OCI-M2 (cell line): ENCODE data around the gene RASEF.

ENCODE experiments used
- DNase-seq: peaks from one replicate; lab custom pipeline; 2025; ENCODE audit not compliant: unreplicated experiment; lab: John Stamatoyannopoulos, UW

The RASEF gene

DNA sequence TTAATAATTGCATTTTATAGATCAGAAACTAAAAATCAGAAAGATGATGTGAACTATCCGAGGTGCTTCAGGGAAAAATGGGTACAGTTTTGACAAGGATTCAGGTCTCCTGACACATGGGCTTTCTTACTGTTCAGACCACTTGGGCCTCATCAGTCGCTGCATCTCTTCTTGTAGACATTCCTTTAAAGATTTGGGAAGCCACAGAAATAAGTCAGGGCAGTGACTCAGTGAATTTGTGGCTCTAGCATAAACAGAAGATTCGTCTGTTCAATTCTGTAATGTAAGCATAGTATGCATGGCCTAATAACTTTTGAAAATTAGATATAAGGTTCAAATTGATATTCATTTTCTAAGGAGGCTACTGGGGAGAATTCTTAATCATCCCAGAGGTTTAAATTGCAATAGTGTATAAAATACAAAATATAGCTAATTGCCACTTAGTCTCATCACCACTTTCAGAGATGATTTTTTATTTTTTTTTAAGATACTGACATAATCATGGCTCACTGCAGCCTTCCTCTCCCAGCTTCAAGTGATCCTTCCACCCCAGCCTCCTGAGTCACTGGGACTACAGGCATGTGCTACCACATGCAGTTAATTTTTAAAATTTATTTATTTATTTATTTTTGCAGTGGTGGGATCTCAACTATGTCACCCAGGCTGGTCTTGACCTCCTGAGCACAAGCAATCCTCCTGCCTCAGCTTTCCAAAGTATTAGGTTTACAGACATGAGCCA, 48.9 kb downstream of the RASEF start:
- no peak for DNase-seq

DNA sequence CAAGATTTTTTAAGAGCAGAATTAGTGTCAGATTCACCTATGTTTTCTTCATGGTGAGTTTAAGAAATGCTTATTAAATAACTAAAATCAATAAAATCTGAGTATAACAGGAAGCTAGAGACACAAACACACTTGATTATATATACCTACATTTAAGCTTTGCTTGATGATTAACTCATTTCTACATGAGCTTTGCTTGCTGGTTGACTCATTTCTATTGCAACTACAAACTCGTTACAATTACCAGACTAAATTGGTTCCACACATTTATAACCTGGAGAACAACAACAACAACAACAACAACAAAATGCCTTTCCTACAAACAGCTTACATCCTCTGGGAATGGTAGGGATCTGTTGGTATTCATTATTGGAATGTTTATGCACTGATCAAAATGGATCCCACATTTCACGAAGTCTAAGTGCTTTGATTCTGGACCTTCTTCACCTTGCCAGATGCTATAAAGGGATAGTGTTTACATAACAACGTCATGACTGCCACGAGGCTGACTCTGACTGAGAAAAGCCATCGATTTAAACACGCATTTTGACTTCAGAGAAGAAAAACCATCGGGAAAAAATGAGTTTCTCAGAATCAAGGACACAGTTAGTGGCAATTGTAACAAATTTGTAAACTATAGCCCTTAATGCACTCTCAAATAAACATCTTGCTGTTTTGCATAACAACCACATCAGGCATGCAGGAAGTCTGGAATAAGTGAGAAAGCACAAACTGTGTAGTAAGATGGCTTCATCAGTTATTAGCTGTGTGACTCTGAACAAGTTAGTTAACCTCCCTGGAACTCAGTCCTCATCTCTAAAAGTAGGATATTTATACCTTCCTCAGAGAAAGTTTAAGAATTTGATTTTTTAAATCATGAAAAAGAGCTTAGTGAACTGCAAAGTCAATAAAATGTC, 49.8 kb downstream of the RASEF start:
- DNase-seq, result no peak

DNA sequence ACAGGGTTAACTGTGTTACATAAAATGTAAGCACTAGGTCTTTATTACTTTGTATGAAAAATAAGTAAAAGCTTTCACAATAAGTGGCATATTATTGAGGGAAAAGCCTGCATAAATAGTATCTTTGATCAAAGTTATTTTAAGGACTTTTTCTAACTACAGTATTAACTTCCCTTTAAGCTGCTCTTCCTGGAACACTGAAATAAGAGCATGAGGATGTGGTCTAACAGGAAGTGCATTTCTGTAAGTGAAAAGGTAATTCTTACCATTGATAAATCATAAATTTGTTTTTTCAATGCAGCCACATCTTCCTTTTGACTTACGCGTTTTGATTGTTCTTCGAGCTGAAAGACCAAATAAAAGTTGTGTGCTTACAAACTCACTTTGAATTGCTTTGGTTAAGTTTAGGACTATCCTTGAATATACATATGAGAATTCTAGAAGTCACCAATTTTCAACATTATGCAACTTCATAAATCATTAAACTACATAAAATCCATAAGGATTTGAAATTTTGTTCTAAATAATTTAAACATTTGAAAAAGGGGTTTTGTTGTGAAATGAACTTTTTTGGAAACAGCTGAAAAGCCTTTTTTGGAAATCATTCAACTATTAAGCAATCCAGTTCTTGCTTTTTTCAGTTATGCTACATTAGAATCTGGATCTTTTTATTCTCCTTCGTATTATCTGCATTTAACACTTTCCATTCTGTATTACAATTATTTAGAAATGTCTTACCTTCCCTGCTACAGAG, 50.6 kb downstream of the RASEF start:
- DNase-seq, result no peak

DNA sequence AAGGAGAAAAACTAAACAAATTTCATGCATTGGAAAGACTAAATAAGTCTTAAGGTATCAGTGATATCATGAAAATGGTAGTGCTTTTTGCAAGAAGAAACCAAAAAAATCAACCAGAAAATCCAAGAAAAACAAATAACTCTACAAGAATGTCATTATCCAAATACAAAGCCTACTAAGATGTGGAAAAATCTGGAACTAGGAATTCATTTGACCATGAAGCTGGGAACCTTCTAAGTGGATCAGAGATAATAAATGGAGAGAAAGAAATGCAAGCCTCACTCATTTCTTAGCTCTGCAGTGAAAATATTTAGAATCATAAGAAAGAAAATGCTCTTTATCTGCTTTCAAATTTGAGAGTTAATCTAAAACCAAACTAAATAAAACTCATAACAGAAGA, 51.3 kb downstream of the RASEF start:
- no peak for DNase-seq

DNA sequence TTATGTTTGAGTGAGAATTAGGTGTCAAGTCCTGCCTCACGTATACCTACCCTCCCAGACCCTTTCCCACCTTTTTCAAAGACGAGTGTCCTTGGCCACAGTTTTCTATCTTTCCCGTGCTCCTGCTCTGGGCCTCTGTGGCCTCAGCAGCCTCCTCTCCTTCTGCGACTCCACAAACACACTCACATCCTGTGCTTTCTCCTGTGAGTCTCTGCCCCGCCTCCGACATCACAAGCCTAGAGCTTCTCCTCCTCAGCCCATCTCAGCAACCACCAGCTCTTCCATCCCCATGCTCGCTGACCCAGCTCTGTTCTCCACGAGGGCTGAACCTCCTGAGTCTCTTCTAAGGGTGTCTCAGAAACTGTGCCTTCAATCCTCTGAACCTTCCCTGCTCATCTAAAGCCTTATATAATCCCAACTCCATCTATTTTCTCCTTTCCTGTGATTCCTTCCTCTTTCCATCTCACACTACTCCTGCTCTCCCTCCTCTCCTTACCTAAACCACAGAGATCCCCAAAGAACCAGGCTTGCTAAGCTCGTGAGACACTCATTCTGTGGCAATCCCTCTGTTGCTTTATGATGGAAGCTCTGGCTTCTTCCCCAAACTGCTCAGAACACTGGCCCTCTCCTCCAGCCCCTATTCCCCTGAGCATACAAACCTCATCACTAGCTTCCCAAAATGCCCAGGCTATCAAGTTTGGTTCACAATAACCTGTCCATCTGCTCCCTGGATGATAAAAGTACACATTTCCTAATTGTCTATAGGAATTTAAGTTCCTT, 55.2 kb downstream of the RASEF start:
- DNase-seq, result no peak

DNA sequence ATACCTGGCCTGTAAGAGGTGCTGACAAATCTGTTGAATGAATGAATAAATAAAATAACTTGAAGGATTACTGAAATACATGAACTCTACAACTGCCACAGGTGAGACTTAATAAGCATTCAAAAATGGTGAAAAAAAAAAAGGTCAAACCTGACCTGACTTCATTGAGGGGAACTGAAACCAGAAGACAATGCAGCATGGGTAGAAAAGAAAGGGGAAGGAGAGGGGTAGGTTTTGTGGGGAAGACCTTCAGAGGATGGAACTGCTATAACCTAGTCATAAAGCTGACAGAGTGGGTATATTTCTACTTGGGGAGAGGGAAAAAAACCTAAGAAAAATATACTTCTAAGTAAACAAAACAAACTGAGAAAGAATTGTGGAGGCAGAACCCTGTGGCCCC, 56.6 kb downstream of the RASEF start:
- DNase-seq, result no peak

DNA sequence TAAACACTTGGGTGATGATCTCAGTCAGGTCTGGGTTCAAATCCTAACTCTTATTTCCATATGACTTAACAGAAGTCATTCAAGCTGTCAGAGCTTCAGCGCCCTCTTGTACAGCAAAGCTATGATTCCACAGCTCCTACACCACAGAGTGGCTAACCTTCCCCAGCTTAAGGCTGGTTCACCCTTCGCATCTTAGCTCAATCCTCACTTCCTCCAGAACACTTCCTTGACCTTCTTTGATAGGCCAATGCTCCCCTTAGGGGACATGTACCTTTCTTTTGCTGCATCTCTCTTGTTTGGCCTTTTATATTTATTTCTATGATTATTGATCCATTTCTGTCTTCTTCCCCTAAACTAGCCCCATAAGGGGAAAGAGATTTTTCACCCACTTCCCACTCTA, 57.0 kb downstream of the RASEF start:
- no peak for DNase-seq

DNA sequence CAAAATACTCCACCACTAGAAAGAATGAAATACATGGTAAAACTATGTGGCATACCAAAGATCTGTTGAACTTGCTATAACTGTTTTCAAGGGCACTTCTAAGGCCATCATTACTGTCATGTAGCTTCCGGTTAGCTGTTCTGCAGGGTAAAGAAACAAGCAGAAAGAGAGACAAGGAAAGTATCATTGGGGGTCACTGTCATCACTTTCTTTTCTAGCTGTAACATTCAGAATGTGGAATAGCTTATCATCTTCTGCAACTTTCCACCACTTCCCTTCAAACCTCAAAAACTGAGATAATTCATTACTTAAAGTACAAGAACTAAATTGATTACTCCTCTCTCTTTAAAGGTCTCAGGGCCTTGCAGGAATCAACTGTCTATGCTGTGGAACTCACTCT, 57.6 kb downstream of the RASEF start:
- DNase-seq, result no peak

DNA sequence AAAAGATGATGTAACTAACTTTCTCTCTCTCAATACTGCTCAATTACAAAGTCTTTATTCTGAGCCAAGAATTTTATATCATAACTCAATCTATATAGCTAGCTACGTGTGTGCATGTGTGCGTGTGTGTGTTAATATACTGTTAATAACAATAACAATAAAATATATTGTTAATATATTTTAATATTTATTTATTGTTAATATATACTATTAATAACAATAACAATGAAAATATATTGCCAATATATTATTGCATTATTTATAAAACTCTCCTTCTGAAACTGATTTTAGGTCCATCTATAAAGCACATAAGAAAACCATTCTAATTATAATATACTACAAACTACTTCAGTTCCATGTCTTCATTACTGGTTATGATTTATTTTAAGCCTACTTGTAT, 60.6 kb downstream of the RASEF start:
- DNase-seq, result no peak

DNA sequence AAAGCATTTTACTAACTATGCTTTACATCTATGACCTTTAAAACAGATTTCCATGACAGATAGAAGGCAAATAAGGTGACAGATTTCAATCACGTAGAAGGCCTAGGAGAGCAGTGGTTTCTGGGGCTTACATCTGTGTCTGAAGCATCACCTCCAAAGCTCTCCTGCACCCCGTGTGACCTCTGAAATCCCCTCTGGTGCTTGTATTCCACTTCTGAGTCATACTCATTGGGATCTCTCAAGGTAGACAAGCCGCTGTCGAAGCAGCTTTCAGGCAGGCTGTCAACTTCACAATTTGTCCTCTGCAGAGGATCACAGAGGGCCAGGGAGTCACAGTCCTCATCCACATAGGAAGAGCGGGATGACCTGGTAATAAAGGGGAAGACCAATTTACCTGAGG, 62.2 kb downstream of the RASEF start:
- no peak for DNase-seq

DNA sequence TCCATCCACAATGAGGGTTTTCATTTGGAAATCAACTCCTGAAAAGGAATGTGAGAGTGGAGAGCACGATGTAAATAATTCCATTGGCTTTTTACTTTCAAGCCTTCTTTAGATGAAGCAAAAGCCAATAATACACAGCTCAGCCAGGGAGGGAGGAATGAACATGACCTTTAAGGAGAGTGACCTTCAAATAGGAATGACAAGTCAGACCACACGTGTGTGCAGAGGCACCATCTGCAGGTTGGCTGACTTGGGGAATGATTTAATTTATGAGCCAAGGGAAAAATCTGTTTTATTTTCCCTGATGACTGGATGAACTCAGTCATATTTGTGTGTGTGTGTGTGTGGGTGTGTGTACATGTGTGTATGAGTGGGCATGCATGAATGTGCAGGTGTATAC, 64.5 kb downstream of the RASEF start:
- DNase-seq, result no peak

DNA sequence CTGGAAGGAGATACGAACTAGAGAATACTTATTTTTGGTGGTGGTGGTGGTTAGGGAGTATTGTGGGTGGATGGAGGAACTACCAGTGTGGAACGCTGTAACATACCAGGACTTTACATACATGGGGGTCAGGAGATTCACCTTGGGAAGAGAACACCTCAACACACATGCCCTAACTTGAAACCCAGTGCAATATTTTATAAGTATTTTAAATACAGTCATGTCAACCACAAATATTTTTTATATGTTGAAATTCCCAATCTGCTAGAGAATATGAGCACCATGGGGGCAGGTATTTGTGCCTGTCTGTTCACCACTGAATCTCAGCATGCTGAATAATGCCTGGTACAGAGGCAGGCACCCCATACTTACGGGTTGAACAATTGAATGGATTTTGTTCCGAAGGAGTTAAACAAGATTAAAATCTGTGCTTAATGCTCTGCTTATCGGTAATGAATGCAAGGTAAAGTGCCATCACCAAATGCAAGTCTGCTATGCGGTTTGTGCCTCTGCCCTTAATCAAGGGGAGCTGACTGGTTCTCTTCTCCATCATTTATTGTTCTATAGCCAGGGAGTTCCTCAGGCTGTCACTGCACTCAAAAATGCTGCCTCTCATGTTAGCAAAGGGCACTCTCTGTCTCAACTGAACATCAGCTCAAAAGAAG, 65.3 kb downstream of the RASEF start:
- DNase-seq, result no peak

DNA sequence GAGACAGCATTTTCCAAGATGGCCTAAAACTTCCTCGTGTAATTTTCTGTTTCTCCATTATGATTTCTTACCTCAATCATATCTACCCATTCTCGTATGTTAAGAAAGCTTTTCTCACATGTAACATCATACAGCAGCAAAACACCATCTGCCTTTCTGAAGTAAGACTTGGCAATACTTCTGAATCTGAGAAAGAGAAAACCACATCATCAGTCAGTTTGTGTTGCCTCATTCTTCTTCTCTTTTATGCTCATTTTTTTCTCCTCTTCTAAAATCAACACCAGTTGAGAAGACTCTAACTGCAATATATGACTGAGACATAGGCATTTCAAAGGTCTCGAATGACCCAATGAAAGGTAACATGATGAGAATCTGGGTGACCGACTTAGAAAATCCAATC, 66.0 kb downstream of the RASEF start:
- DNase-seq, result no peak

DNA sequence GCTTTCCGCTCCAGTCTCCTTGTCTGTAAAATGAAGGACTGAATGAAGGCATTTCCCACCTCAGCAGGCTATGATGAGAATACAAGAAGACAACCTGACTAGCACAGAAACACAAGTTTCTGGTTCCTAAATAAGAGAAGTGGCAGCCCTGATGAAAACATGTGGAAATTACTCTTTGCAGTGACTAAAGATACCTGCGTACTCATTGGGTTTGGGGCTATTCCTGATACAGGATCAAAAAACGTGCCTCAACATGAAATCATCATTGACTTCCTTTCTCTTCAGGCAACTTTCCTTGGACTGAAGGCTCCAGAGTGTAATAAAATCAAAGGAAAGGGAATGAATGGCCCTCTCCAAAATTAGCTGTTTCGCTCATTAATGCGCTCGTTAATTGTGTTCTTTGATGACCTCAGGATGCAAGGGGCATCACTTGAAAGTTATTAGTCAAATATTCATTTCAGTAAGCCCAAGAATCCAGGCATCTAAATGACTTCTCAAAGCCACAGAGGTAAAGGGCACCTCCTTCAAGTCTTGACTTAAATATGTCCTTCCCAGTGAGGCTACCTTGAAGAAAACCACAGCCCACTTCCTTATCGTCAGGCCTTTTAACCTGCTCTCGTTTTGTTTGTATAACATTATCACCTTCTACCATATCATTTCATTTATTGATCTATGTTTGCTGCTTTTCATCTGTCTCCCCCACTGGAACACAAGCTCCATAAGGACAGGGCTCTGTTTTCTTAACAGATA, 68.9 kb downstream of the RASEF start:
- DNase-seq, result no peak

DNA sequence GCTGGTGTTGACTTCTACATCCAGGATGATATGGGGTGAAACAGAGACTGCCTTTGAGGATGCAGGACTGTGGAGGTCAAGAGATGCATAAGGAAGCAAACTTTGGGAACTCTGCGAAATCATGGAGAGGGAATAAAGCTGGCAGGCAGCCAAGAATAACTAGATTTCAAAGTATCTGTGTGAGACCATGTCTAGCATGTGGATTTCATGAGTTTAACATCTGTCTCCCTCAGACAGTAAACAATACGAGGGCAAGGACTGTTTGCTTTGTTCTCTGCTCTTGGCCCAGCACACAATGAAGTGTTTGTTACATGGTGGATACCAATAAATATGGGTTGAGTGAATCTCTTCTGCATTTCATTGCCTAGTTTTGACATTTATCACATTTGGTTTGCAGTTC, 71.3 kb downstream of the RASEF start:
- DNase-seq, result no peak

DNA sequence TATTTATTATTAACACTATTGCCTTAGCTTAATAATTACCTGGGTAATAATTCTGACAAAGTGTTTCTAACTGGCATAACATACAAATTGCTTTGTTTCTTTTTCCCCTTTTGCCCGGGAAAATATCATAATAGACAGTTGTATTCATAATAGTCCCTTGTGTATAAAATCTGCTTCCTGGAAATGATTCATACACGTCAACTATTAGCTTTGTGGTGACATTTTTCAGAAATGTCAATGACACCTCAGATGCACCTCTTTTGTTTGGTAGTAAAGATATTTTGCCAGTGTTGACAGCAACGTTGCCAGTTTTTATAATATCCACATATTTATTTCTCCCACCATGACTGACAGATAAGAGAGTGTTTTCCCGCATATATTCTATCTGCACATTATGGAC, 73.0 kb downstream of the RASEF start:
- no peak for DNase-seq

DNA sequence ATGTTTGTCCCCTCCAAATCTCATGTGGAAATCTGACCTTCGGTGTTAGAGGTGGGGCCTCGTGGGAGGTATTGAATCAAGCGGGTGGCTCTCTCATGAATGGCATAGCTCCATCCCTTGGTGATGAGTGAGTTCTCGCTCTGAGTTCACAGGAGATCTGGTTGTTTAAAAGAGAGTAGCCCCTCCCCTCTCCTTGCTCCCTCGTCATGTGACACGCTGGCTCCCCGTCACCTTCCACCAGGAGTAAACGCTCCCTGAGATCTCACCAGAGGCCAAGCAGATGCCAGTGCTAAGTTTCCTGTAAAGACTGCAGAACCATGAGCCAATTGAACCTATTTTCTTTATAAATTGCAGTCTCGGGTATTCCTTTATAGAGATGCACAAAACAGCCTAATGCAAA, 74.5 kb downstream of the RASEF start:
- DNase-seq, result no peak

DNA sequence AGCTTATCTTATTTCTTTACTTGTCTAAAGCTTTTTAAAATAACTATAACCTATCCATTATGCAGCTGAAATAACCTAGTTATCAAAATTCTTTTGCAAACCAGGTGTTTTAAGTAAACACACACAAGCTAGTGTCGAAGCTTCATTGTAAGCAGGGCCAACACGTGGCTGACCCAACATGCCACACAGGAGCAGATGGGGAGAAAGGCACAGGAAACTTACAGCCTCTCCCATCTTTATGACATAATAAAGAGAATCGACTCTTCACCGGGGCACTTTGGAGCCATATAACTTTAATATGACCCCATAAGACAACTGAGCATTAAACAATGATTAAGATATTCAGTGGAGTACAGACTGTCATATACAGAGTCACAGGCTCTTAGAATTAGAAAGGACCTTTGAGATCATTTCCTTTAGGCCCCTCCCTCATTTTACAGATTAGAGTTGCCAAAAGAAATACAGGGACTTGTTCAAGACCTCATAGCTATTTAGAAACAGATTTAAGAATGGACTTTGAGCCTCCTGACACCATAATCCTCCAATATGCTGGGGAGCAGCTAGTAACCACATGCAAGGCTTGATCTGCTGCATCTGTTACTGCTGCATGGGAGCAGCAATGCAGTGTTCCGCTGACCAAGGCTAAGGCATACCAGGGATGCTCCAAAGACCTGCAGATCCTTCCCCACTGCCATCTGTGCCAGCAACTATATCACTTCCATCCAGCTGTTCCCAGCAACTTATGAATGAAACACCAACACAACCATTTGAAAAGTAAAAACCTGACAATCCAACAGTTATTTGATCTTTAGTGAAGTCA, 75.4 kb downstream of the RASEF start:
- DNase-seq, result no peak

DNA sequence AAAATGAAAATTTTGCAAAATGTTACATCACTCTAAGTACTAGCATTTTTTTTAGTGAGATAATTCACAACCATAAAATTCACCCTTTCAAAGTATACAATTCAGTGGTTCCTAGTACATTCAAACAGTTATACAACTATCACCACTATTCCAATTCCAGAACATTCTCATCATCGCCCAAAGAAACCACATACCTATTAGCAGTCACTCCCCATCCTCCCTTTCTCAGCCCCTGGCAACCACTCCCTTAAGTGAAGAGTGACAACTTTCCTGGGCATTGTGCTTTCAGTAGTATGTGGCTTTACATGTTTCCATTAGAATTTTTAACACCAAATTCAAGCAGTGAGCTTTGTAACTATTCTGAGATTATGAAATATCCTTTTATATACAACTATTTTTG, 81.4 kb downstream of the RASEF start:
- no peak for DNase-seq
